Esophagus muscularis mucosa (tissue), 4 donors: Measurements from ENCODE around the gene CDC37. TPM values are rescaled to one million over a fixed set of nuclear protein-coding genes. Genes with fewer than 3 reads are reported as not detected.

Source experiments
- DNase-seq: peaks from one replicate; pipeline ENCODE4 v3.0.0-alpha.2; 2017; ENCODE audit errors: extremely low spot score
- H3K27ac ChIP-seq, 4 donors: fragments of 200-600 bp; sonication (generic); replicated peaks in 1 of 4; 1 replicate in 3 of 4; 2 replicates in 1 of 4; pipeline ENCODE4 v1.5.1; 2016 to 2019; ENCODE audit warnings: mild to moderate bottlenecking in 1 of 4
- H3K27me3 ChIP-seq, 4 donors: fragments of 200-600 bp; sonication (generic); one replicate each; pipeline versions ENCODE4 v1.5.1 to v1.6.0; 2016 to 2019
- H3K36me3 ChIP-seq, 4 donors: fragments of 200-600 bp; sonication (generic); one replicate each; pipeline ENCODE4 v1.5.1; 2016 to 2019
- H3K4me1 ChIP-seq, 4 donors: fragments of 200-600 bp; sonication (generic); one replicate each; pipeline ENCODE4 v1.5.1; 2016 to 2019
- H3K4me3 ChIP-seq, 4 donors: fragments of 200-600 bp; sonication (generic); 1 replicate in 2 of 4; 2 replicates in 2 of 4; pipeline ENCODE4 v1.5.1; 2016 to 2019; ENCODE audit warnings: mild to moderate bottlenecking in 4 of 4, moderate library complexity in 1 of 4
- H3K9me3 ChIP-seq, 4 donors: fragments of 200-600 bp; sonication (generic); 1 replicate in 3 of 4; 2 replicates in 1 of 4; pipeline ENCODE4 v1.5.1; 2016 to 2019
- EP300 ChIP-seq: sonication (generic); formaldehyde crosslinking; IDR thresholded peaks from one replicate; pipeline ENCODE4 v1.6.1; 2017; ENCODE audit warnings: antibody characterized with exemption
- POLR2A ChIP-seq: fragments of 450-650 bp; IDR thresholded peaks from one replicate; pipeline ENCODE4 v1.6.1; 2017; ENCODE audit warnings: antibody characterized with exemption, moderate library complexity, mild to moderate bottlenecking, low read depth
- POLR2AphosphoS5 ChIP-seq, 2 donors: sonication (generic); formaldehyde crosslinking; IDR thresholded peaks; one replicate each; pipeline ENCODE4 v1.6.1; 2017; ENCODE audit warnings: antibody characterized with exemption in 2 of 2
- WGBS: methylation state at CpG from one replicate; pipeline ENCODE4 v1.1.5; 2018; 5-methylcytosine and 5-hydroxymethylcytosine counted together
- intact Hi-C: fragments of 100-400 bp; cut with DNase I; formaldehyde crosslinking; loops from one replicate; pipeline ENCODE4 v1.15.1; 2023
- total RNA-seq, 4 donors: library from RNA; depleted of rRNA; stranded (reverse); fragments of >200 nt; gene quantifications; one replicate each; pipeline versions ENCODE4 v1.1.0 to v1.2.1, GENCODE V29; 2016
- TF ChIP-seq, protein P1 (sequence below), 3 experiments: fragments of 200-600 bp in 2 of 3; fragments of 450-650 bp in 1 of 3; sonication (generic) in 2 of 3; IDR thresholded peaks; one replicate each; pipeline ENCODE4 v1.5.1; 2017 to 2019; ENCODE audit warnings: antibody characterized with exemption in 3 of 3, mild to moderate bottlenecking in 2 of 3, moderate library complexity in 1 of 3

The CDC37 gene
- total RNA-seq, 4 donors from 2014 or later = 131 to 176 (median 160) TPM

- peaks cover 6 to 12% (median 9%) of the 10 kb centered on the region in 4 donors for H3K4me1 ChIP-seq
- H3K36me3 ChIP-seq = peaks cover 24 to 90% (median 81%) of the 10 kb centered on the region in 4 donors
- peak overlapping the region in 3 of 4 donors; percentile 20 to 42 (median 35) for H3K27ac ChIP-seq
- peak overlapping the region in 2 of 4 donors; percentile 9 to 14 for H3K4me3 ChIP-seq
- no peaks in the 10 kb centered on the region for H3K9me3 ChIP-seq
- 77% methylated on average over 27 of the region's 32 CpGs for WGBS
- DNase-seq = no peak
- TF ChIP-seq EP300 (no peak), POLR2A (no peak), POLR2AphosphoS5 (IDR thresholded peaks at IDR 0.05) (no peak)
- TF ChIP-seq, protein P1, sequence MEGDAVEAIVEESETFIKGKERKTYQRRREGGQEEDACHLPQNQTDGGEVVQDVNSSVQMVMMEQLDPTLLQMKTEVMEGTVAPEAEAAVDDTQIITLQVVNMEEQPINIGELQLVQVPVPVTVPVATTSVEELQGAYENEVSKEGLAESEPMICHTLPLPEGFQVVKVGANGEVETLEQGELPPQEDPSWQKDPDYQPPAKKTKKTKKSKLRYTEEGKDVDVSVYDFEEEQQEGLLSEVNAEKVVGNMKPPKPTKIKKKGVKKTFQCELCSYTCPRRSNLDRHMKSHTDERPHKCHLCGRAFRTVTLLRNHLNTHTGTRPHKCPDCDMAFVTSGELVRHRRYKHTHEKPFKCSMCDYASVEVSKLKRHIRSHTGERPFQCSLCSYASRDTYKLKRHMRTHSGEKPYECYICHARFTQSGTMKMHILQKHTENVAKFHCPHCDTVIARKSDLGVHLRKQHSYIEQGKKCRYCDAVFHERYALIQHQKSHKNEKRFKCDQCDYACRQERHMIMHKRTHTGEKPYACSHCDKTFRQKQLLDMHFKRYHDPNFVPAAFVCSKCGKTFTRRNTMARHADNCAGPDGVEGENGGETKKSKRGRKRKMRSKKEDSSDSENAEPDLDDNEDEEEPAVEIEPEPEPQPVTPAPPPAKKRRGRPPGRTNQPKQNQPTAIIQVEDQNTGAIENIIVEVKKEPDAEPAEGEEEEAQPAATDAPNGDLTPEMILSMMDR (IDR thresholded peaks at IDR 0.05) = no peak
- intact Hi-C loops = no loop called here
- no peaks in the 10 kb centered on the region for H3K27me3 ChIP-seq
These were observed 49.5 kb downstream of the CDC37 start for GRCh38 chr19:10353793-10354391.

DNA sequence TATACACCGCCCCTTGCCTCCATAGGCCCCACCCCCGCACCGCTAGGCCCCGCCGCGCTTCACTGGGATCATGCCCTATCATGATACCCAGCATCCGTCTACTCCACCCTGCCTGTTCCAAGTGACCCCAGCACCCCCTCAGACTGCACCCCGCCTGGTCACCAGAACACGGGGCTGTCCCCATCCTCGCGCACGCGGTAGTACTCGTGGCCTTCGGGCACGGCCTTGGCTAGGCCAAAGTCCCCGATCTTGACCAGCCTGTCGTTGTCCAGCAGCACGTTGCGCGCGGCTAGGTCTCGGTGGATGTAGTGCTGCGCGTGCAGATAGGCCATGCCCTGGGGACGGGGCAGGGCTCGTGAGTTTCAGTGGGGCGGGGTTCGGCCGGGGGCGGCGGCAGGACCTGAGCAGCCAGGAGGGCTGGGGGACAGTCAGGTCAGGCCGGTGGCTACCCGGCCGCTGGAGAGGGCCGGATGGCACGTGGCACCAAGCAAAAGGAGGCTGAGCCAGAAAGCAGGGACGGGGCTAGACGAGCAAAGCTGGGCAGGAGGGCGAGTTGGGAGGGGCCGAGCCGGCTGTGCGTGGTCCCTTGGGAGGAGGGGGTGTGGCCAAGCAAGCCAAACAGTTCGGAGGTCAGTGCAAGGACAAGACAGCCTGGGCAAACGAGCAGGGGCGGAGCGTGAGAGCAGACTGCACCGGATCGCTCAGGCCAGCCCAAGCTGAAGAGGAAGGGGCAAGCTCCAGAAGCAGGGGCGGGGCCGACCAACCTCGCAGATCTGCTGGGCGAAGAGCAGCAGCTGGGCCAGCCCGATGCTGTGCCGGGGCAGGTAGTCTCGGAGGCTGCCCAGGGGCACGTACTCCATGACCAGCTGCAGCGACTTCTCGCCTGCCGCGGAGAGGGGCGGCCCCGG lies 50.3 kb downstream of the CDC37 start:
- TF ChIP-seq POLR2AphosphoS5 (IDR thresholded peaks at IDR 0.05) (no peak), EP300 (no peak), POLR2A (no peak)
- TF ChIP-seq, protein P1 (IDR thresholded peaks at IDR 0.05) = no peak
- no peaks in the 10 kb centered on the region for H3K27me3 ChIP-seq
- WGBS = 68% methylated on average over 44 of the region's 63 CpGs
- H3K27ac ChIP-seq = peak overlapping the region in 3 of 4 donors; percentile 35 to 55 (median 36)
- no peak for DNase-seq
- intact Hi-C loops = no loop called here
- H3K4me1 ChIP-seq = peaks cover 6 to 12% (median 9%) of the 10 kb centered on the region in 4 donors
- no peaks in the 10 kb centered on the region for H3K9me3 ChIP-seq
- peak overlapping the region in 3 of 4 donors; percentile 9 to 14 (median 13) for H3K4me3 ChIP-seq
- peaks cover 20 to 83% (median 73%) of the 10 kb centered on the region in 4 donors for H3K36me3 ChIP-seq

DNA sequence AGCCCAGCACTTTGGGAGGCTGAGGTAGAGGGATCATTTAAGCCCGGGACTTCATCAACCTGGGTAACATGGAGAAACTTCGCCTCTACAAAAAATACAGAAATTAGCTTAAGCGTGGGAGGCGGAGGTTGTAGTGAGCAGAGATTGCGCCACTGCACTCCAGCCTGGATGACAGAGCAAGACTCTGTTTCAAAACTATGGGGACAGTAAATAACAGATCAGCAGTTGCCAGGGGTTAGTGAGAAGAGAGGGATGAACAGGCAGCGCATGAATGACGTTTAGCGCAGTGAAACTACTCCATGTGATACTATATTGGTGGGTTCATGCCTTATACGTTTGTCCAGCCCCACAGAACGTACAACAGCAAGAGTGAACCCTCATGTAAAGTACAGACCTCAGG lies 56.8 kb downstream of the CDC37 start:
- H3K27ac ChIP-seq = no peak overlapping the region
- H3K27me3 ChIP-seq = no peaks in the 10 kb centered on the region
- WGBS = 68% methylated on average over 10 of the region's 10 CpGs
- H3K4me3 ChIP-seq = no peak overlapping the region
- H3K4me1 ChIP-seq = no peaks in the 10 kb centered on the region
- intact Hi-C loops = no loop called here
- no peak for DNase-seq
- H3K36me3 ChIP-seq = peaks cover 0 to 22% (median 18%) of the 10 kb centered on the region in 4 donors
- no peaks in the 10 kb centered on the region for H3K9me3 ChIP-seq
- TF ChIP-seq EP300 (no peak), POLR2AphosphoS5 (IDR thresholded peaks at IDR 0.05) (no peak), POLR2A (no peak)
- TF ChIP-seq, protein P1 (IDR thresholded peaks at IDR 0.05) = no peak

DNA sequence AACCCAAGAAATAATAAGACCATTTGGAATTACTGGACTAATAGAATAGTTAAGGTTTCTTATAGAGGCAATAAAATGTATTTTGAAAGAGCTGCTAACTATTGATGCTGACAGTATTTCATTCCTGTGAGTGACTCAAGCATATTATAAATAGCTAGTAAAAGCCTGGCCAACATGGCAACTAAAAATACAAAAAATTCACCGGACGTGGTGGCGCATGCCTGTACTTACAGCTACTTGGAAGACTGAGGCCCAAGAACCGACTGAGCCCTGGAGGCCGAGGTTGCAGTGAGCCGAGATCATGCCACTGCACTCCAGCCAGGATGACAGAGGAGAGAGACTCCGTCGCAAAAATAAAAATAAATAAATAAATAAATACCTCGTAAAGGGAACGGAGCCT lies 58.6 kb downstream of the CDC37 start:
- Histone ChIP-seq H3K27me3 (no peaks in the 10 kb centered on the region), H3K9me3 (no peaks in the 10 kb centered on the region), H3K4me3 (no peak overlapping the region), H3K36me3 (peaks cover 0 to 5% (median 1%) of the 10 kb centered on the region in 4 donors), H3K27ac (no peak overlapping the region), H3K4me1 (peaks cover 0 to under 1% (median 0%) of the 10 kb centered on the region in 4 donors)
- 80% methylated on average over 10 of the region's 10 CpGs for WGBS
- TF ChIP-seq, protein P1 (IDR thresholded peaks at IDR 0.05) = no peak
- TF ChIP-seq POLR2AphosphoS5 (IDR thresholded peaks at IDR 0.05) = no peak
- TF ChIP-seq POLR2A = no peak
- DNase-seq = no peak
- intact Hi-C loops = no loop called here
